UCSD-AML1 (cell line): Measurements from ENCODE around the gene CBY3.
"Not testable (repeated sequence)": the region's sequence is repeated elsewhere in the genome, so short reads cannot be mapped to it uniquely, and the experiment has no call there.

ENCODE experiments used
- DNase-seq: peaks from one replicate; lab custom pipeline; 2025; ENCODE audit not compliant: unreplicated experiment; lab: John Stamatoyannopoulos, UW

The CBY3 gene

DNA sequence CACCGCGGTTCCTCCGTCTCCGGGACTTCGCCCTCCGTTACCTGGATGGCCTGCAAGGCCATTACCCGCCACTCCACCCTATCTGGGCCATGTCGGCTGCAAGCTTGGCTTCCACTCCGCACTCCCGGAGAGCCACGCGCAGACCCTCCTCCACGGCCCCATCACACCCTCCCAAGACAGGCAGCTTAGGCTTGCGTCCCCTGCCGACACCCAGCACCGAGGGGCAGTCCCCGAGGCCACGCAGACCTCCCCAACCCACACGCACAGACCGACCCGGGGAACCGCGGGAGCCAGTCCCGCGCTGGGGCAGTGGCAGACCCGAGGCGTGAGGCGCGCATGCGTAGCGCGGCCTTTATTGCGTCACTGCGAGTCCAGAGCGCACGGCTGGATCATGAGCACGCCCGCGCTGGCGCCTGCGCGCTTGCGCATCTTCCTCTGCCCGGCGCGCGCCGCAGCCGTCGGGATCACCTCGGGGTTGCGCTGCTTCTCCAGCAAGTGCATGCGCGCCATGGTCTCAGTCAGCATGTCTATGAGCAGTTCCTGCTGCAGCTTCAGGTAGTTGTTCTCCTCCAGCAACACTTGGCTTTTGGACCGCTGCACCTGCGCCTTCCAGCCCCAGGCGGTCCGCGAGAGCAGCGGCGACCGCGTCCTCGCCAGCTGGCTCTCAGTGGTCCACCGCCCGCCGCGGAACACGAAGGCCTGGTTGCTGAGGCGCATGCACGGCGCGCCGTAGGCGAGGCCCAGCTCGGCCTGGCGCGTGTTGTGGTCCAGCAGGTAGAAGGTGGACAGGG is 2.4 kb downstream of the CBY3 start:
- DNase-seq, result peak; percentile 96

DNA sequence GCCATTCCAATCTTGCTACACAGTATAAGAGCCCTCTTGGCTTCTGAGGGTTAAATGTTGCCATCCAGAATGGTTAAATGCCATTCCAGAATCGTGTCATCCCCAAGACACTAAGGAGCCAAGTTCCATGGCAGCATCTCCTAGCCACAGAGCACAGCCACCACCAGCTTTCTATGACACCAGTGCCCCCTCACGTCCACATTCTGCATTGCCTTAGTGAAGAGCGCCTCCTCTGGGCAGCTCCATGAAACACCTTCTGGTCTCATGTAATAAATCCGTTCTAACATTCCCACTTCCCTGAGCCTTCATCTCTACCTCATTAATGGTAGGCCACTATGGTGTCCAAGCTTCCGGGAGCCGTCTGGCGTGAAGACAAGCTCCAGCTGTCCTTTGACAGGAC is 12.4 kb downstream of the CBY3 start:
- peak; percentile 54 for DNase-seq

DNA sequence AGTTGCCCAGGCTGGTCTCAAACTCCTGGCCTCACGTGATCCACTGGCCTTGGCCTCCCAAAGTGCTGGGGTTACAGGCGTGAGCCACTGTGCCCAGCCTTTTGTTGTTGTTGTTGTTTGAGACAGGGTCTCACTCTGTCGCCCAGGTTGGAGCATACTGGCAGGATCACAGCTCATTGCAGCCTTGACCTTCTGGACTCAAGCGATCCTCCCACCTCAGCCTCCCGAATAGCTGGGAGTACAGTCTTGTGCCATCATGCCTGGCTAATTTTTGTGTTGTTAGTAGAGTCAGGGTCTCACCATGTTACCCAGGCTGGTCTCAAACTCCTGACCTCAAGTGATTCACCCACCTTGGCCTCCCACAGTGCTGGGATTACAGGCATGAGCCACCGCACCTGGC is 19.2 kb downstream of the CBY3 start:
- DNase-seq, result not testable (repeated sequence)

DNA sequence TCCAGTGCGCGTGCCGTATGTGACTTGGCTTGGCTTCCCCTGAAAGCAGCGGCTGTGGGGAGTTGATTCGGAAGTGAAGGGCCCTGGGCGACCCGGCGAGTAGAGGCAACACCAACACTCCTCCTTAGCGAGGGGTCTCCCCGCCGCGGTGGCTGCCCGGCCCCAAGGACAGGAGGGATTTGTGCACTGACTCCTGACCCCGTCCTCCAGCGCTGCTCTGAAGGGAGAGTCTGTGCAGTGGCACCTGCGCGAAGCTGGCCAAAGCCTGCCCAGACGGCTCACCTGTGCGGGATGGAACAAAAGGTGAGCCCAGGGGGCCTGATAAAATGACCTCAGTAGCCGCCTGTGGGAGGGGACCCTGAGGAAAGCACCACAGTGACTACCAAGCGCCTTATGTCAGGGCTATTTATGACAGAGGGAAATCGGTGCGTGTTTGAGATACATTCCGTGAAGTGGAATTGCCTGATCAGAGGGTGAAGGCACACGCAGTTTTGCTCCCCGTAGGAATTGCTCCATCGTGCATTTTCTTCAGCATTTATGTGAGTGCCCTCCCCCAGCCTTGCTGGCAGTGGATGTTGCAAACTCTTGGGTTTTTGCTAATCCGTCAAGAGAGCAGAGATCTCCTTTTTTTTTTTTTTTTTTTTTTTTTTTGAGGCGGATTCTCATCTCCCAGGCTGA is 22.5 kb downstream of the CBY3 start:
- DNase-seq, result peak; percentile 21

DNA sequence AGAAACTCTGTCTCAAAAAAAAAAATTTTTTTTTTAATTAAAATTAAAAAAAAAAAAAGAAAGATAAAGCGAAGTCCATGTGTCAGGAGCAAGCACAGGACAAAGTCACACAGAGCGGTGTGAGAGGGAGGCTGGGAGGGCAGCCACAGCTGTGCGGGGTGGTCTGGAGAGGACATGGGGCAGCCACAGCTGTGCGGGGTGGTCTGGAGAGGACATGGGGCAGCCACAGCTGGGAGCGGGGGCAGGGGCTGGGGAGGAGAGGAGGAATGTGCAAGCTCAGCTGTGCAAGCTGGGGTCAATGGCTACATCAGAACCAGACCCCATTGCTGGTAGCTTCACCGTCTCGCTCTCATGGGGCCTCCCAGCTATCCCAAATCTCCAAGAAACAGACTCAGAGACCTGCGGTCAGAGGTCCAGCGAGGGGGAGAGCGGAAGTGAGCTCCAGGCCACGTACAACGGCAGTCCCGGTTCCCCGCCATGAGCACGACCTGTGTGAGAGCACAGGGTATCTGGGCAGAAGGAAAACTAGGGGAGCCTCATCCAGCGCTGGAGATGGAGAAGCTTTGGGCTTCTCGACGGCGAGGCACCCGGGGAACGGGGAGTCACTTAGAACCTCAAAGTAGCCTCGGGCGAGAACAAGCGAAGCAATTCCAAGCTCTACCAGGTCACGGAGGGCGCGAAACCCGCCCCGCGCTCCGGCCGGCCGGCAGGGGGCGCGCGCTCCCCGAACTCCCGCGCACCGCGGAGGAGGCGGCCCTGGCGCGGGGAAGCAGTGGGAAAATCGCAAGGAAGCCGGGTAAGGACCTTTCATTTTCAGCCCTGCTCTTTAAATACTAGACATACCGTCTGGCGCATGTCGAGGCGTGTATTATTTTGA is 23.3 kb downstream of the CBY3 start:
- DNase-seq, result not testable (repeated sequence)

DNA sequence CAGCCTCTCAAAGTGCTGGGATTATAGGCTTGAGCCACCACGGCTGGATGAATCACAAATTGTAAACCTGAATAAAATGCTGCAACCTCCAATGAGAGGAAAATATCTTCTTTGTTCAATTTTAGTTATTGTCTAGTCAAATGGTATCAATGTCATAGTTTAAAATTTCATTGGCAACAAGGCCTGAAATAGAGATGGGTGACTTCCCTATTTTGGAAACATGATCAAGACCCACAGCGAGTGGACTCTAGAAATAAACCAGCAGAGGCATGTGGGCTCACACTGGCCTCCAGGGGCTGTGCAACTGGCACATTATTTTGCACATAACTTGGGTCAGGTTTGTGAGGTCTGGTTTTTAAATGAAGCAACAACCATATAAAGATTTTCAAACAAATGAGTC is 27.7 kb downstream of the CBY3 start:
- not testable (repeated sequence) for DNase-seq

DNA sequence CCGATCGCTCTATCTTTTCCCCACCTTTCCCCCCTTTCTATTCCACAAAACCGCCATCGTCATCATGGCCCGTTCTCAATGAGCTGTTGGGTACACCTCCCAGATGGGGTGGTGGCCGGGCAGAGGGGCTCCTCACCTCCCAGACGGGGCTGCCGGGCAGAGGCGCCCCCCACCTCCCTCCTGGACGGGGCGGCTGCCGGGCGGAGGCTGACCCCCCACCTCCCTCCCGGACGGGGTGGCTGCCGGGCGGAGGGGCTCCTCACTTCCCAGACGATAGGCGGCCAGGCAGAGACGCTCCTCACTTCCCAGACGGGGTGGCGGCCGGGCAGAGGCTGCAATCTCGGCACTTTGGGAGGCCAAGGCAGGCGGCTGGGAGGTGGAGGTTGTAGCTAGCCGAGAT is 30.6 kb downstream of the CBY3 start:
- not testable (repeated sequence) for DNase-seq

DNA sequence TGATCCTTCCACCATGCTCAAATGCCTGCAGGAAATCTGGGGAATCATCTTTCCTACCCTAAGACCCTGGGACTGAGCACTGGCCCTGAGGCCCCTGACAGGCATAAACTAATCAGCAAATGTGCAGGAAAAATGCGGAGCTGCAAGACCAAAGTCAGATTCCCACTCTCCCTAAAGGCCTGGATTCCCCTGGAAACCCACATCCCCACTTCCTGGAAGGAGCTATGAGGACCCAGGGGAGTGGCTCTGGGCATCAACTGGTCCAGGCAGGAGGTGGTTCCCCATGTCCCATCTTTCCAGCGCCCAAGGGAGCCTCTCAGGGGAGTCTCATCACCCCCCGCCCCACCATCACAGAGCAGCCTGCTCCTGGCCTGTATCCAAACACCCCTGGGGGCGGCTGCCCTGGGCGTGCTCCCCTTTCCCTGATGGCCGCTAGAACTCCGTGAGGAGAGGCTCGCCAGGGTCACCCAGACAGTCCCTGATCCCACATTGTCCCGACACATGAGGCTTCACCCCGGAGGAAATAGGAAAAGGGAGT is 31.6 kb downstream of the CBY3 start:
- DNase-seq, result not testable (repeated sequence)

DNA sequence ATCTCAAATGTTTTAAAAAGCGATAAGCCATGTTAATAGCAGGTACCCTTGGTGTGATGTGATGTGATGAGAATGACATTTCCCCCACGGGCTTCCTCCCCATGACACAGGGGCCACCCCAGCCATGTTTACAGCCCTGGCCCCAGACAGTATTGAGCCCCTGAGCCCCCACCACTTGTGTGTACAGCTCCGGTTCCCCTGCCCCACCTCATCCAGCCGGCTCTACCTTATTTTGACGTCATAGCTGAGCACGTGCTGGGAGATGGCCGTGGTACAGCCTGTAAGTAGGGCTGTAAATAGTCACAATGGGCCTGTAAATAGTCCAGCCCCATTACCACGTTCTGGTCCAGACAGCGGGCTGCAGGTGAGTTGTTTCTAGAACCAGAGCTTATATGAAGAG is 32.4 kb downstream of the CBY3 start:
- no peak for DNase-seq

DNA sequence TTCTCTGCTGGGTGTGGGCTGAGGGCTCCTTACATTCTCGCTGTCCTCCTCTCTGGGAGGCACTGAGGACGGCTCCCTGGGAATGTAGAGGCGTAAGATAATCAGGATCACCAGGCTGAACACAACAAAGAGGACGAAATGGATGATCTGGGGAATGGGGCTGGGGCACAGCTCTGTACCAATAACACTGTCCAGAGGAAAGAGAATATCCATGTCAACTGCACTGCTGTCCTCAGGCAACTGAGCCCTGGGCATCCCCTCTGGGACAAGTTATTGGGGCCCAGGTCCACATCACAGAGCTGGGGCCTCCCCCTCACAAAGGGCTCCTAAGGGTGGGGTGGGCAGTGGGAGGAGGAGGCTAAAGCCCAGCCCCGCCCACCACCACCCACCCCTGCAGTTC is 36.1 kb downstream of the CBY3 start:
- DNase-seq, result not testable (repeated sequence)

DNA sequence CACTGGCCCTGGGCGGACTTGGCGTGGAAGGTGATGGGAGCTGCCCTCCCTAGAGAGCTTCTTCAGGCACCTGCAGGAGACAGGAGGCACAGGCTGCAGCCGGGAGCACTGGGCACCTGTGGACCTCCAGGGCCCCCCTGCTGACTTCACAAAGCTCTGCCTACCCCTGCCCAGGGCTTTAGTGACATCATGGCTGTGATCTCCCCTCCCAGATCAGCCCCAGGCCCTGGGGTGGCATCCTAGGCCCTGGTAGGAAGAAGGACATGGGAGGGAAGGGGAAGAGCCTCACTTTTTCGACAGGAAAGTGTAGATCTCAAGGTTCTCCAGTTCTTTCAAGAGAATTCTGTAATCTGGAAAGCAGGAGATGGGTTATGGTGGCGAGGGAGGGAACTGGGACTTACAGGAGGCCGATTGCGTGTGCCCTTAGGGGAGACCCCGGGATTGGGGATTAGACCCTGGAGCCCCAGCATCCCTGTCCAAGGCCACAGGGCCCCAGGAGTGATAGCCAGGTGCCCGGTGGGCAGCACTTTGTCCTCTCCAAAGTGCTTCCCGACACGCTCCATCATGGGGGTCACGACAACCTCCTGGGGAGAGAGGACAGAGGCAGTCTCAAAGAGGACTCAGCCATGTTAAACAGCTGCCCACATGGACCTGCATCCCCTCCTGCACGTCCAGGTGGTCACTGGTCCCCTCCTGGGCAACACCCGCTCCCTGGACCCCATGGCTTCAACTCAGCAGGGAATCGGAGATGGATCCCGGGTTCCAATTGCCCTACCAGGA is 37.5 kb downstream of the CBY3 start:
- not testable (repeated sequence) for DNase-seq

DNA sequence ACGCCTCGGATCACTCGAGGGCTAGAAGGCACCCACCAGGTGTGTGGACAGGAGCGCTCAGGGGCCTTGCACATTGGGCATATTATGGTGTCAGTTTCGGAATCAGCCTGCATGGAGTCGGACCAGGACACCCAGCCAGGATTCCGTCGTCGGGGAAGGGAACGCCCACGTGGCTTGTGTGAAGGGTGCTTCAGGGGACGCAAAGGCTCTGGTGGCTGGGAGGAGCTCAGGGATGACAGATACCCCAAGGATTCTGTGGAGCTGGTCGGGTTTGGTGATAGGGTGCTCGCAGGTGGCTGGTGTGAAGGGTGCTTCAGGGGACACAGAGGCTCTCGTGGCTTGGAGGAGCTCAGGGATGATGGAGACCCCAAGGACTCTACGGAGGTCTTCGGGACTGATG is 38.2 kb downstream of the CBY3 start:
- not testable (repeated sequence) for DNase-seq

DNA sequence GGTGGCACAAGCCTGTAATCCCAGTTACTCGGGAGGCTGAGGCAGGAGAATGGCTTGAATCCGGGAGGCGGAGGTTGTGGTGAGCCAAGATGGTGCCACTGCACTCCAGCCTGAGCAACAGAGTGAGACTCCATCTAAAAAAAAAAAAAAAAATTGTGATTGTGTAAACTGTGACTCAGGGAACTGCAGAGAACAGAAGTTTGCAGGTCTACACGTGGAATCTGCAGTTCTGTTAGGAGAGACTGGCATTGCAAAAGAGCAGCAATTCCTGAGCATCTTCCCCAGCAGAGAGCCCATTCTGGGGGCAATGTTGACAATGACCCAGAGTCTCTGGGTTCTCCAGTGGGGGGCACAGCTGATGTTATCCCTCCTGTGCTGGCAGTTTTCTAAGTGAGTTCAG is 39.1 kb downstream of the CBY3 start:
- DNase-seq, result not testable (repeated sequence)

DNA sequence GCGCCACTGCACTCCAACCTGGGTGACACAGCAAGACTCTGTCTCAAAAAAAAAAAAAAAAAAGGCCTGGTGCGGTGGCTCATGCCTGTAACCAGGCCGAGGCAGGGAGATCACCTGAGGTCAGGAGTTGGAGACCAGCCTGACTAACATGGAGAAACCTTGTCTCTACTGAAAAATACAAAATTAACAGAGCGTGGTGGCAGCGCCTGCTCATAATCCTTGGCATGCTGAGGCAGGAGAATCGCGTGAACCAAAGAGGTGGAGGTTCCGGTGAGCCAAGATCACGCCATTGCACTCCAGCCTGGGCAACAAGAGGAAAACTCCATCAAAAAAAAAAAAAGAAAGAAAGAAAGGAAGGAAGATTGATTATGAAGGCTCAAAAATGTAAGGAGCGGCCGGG is 41.5 kb downstream of the CBY3 start:
- DNase-seq, result not testable (repeated sequence)

DNA sequence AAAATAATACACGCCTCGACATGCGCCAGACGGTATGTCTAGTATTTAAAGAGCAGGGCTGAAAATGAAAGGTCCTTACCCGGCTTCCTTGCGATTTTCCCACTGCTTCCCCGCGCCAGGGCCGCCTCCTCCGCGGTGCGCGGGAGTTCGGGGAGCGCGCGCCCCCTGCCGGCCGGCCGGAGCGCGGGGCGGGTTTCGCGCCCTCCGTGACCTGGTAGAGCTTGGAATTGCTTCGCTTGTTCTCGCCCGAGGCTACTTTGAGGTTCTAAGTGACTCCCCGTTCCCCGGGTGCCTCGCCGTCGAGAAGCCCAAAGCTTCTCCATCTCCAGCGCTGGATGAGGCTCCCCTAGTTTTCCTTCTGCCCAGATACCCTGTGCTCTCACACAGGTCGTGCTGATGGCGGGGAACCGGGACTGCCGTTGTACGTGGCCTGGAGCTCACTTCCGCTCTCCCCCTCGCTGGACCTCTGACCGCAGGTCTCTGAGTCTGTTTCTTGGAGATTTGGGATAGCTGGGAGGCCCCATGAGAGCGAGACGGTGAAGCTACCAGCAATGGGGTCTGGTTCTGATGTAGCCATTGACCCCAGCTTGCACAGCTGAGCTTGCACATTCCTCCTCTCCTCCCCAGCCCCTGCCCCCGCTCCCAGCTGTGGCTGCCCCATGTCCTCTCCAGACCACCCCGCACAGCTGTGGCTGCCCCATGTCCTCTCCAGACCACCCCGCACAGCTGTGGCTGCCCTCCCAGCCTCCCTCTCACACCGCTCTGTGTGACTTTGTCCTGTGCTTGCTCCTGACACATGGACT is 46.3 kb downstream of the CBY3 start:
- DNase-seq, result not testable (repeated sequence)

DNA sequence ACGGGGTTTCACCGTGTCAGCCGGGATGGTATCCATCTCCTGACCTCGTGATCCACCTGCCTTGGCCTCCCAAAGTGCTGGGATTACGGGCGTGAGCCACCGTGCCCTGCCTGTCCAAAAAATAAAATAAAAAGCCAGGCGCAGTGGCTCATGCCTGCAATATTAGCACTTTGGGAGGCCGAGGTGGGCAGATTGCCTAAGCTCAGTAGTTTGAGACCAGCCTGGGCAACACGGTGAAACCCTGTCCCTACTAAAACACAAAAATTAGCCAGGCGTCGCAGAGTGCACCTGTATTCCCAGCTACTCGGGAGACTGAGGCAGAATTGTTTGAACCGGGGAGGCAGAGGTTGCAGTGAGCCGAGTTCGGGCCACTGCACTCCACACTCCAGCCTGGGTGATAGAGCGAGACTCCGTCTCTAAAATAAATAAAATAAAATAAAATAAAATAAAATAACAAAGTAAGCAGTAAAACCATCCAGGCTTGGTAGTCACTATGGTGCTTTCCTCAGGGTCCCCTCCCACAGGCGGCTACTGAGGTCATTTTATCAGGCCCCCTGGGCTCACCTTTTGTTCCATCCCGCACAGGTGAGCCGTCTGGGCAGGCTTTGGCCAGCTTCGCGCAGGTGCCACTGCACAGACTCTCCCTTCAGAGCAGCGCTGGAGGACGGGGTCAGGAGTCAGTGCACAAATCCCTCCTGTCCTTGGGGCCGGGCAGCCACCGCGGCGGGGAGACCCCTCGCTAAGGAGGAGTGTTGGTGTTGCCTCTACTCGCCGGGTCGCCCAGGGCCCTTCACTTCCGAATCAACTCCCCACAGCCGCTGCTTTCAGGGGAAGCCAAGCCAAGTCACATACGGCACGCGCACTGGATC is 47.1 kb downstream of the CBY3 start:
- not testable (repeated sequence) for DNase-seq
